Omental fat pad (tissue), 4 donors: ENCODE data around the gene DAAM1. TPM values are rescaled to one million over a fixed set of nuclear protein-coding genes. Genes with fewer than 3 reads are reported as not detected.

Experiments used
- ATAC-seq: fragments of 150-250 bp; one replicate; pipeline ENCODE4 v1.9.1; 2016; ENCODE audit warnings: mild to moderate bottlenecking, moderate library complexity; ENCODE audit not compliant: low FRiP score
- DNase-seq: peaks from one replicate; pipeline ENCODE4 v3.0.0-alpha.2; 2019; ENCODE audit warnings: low spot score
- CTCF ChIP-seq, 3 donors: fragments of 450-650 bp; IDR thresholded peaks; one replicate each; pipeline ENCODE4 v1.5.1; 2016 to 2017; ENCODE audit warnings: antibody characterized with exemption in 3 of 3, mild to moderate bottlenecking in 3 of 3, moderate library complexity in 2 of 3
- total RNA-seq, 4 donors: library from RNA; depleted of rRNA; stranded (reverse); fragments of >200 nt; gene quantifications; one replicate each; pipeline ENCODE4 v1.1.0, GENCODE V29; 2016

Gene DAAM1
- total RNA-seq, 4 donors from 2014 or later, result 49.8 to 73.6 (median 51.6) TPM

- no peak for ATAC-seq
- no peak for DNase-seq
- TF ChIP-seq CTCF (IDR thresholded peaks at IDR 0.05), result no peak
Observed at GRCh38 chr14:59190372-59190771, 1.9 kb downstream of the DAAM1 start.

GRCh38 chr14:59195912-59196311 lies 7.4 kb downstream of the DAAM1 start:
- DNase-seq, result no peak
- TF ChIP-seq CTCF (IDR thresholded peaks at IDR 0.05), result no peak
- ATAC-seq, result no peak

GRCh38 chr14:59197695-59198262 lies 9.3 kb downstream of the DAAM1 start:
- TF ChIP-seq CTCF (IDR thresholded peaks at IDR 0.05), result no peak
- ATAC-seq, result no peak
- DNase-seq, result no peak

GRCh38 chr14:59199205-59199604 lies 10.7 kb downstream of the DAAM1 start:
- DNase-seq, result no peak
- ATAC-seq, result no peak
- TF ChIP-seq CTCF (IDR thresholded peaks at IDR 0.05), result no peak

- ATAC-seq (peak; percentile 35), DNase-seq (no peak)
- TF ChIP-seq CTCF (IDR thresholded peaks at IDR 0.05), result no peak
Observed at GRCh38 chr14:59199614-59200013, 11.1 kb downstream of the DAAM1 start.

GRCh38 chr14:59200195-59200594 lies 11.7 kb downstream of the DAAM1 start:
- no peak for TF ChIP-seq CTCF (IDR thresholded peaks at IDR 0.05)
- peak; percentile 21 for ATAC-seq

GRCh38 chr14:59202031-59202430 lies 13.6 kb downstream of the DAAM1 start:
- ATAC-seq (no peak), DNase-seq (no peak)
- TF ChIP-seq CTCF (IDR thresholded peaks at IDR 0.05), result no peak

More at GRCh38 chr14:59200195-59200594, 11.7 kb downstream of the DAAM1 start:
- DNase-seq, result no peak
